Measurements from ENCODE around the gene COLGALT1.

Gene COLGALT1

DNA sequence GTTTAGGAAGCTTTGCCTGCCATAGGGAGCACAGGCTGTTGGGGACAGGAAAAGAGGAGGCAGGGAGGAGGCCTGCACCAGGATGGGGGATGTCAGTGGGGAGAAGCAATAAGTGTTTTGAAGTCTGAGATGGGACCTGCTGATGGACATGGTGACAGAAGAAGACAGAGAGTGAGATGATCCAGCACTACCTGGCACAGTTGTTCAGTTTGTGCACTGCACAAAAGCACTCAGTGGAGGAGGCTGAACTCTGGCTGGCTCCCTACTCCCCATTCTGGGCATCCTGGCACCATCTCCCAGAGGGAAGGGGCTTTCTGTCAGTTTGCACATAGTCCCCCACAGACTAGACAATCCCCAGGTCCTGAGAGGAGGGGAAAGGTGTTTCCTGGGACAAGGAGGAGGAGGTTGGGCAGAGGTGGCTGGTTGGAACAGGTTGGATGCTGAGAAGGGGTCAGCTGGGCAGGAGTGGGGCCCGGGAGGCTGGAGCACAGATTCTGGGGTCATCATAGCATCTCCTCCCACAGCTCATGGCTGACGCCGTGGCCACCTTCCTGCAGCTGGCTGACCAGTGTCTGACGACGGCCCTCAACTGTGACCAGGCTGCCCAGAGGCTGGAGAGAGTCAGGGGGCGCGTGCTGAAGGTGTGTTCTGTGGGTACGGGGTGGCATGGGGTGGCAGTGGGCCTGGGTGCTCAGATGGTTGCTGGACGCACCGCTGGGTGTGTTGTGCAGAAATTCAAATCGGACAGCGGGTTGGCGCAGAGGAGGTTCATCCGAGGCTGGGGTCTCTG, 12.5 kb upstream of the COLGALT1 start:
- H3K27me3 ChIP-seq (ENCODE audit: insufficient read depth, poor library complexity, severe bottlenecking) = no peaks in the 10 kb centered on the region
- TF ChIP-seq GABPA (IDR thresholded peaks at IDR 0.05; ENCODE audit: low read depth) = no peak
- TF ChIP-seq, protein P1, sequence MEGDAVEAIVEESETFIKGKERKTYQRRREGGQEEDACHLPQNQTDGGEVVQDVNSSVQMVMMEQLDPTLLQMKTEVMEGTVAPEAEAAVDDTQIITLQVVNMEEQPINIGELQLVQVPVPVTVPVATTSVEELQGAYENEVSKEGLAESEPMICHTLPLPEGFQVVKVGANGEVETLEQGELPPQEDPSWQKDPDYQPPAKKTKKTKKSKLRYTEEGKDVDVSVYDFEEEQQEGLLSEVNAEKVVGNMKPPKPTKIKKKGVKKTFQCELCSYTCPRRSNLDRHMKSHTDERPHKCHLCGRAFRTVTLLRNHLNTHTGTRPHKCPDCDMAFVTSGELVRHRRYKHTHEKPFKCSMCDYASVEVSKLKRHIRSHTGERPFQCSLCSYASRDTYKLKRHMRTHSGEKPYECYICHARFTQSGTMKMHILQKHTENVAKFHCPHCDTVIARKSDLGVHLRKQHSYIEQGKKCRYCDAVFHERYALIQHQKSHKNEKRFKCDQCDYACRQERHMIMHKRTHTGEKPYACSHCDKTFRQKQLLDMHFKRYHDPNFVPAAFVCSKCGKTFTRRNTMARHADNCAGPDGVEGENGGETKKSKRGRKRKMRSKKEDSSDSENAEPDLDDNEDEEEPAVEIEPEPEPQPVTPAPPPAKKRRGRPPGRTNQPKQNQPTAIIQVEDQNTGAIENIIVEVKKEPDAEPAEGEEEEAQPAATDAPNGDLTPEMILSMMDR (IDR thresholded peaks at IDR 0.05; ENCODE audit: insufficient read depth, low read length) = no peak
- no peak for TF ChIP-seq REST (IDR thresholded peaks at IDR 0.05; ENCODE audit: insufficient replicate concordance, low read depth)
- no peak for TF ChIP-seq SPI1 (IDR thresholded peaks at IDR 0.05; ENCODE audit: borderline replicate concordance, low read depth)
- TF ChIP-seq POLR2AphosphoS5 (IDR thresholded peaks at IDR 0.05; ENCODE audit: low read depth) = no peak
- no peak overlapping the region for H3K4me3 ChIP-seq (replicated peaks; ENCODE audit: insufficient read depth, low read length)
- no peak for DNase-seq (ENCODE audit: low read depth in 1 of 2, low spot score in 1 of 2)
- no peak overlapping the region for H3K27ac ChIP-seq (replicated peaks)

GRCh38 chr19:17543986-17544385, 11.5 kb upstream of the COLGALT1 start:
- TF ChIP-seq GABPA (IDR thresholded peaks at IDR 0.05; ENCODE audit: low read depth) (no peak), POLR2AphosphoS5 (IDR thresholded peaks at IDR 0.05; ENCODE audit: low read depth) (no peak), REST (IDR thresholded peaks at IDR 0.05; ENCODE audit: insufficient replicate concordance, low read depth) (no peak), SPI1 (IDR thresholded peaks at IDR 0.05; ENCODE audit: borderline replicate concordance, low read depth) (no peak)
- TF ChIP-seq, protein P1 (IDR thresholded peaks at IDR 0.05; ENCODE audit: insufficient read depth, low read length) = no peak
- Histone ChIP-seq H3K27me3 (ENCODE audit: insufficient read depth, poor library complexity, severe bottlenecking) (no peaks in the 10 kb centered on the region), H3K27ac (replicated peaks) (no peak overlapping the region)

DNA sequence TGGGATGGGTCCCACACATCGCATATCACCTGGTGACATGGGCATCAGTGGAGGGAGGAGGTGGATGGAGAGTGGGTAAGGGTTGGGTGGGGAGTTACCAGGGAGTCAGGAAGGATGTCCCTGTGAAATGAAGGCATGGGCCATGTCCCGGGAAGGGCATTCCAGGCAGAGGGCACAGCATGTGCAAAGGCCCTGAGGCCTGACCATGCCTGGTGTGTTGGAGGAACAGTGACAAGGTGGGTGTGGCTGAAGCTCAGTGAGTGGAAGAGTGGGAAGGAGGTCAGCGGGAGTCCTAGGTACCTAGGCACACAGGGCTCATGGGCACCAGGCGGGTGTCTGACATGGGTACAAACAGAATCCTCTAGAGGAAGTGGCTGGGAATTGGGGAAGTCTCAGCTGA, 11.0 kb upstream of the COLGALT1 start:
- no peak for TF ChIP-seq GABPA (IDR thresholded peaks at IDR 0.05; ENCODE audit: low read depth)
- peak; percentile 12; the same call in 1 of the 2 replicates for TF ChIP-seq SPI1 (IDR thresholded peaks at IDR 0.05; ENCODE audit: borderline replicate concordance, low read depth)
- H3K27me3 ChIP-seq (ENCODE audit: insufficient read depth, poor library complexity, severe bottlenecking) = no peaks in the 10 kb centered on the region
- H3K4me3 ChIP-seq (replicated peaks; ENCODE audit: insufficient read depth, low read length) = no peak overlapping the region
- H3K27ac ChIP-seq (replicated peaks) = no peak overlapping the region
- no peak for DNase-seq (ENCODE audit: low read depth in 1 of 2, low spot score in 1 of 2)

More at GRCh38 chr19:17543986-17544385, 11.5 kb upstream of the COLGALT1 start:
- no peak for DNase-seq (ENCODE audit: low read depth in 1 of 2, low spot score in 1 of 2)
- H3K4me3 ChIP-seq (replicated peaks; ENCODE audit: insufficient read depth, low read length) = no peak overlapping the region

DNA sequence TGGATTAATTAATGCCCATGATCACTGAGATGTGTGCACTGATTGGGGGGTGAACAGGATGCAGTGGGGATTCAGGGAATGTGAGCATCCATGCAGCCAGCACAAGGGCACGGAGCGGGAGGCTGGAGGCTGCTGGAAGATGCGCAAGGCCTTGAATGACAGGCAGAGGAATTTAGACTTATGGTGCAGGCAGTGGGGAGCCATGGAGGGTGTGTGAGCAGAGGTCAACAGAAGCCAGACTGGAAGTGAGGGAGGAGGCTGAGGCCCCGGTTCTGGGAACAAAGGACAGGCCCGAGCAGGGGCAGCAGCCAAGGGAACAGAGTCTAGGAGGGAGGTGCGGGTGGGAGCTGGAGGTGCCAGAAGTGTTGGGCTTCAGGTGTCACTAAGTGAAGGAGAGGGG, 7.3 kb upstream of the COLGALT1 start:
- TF ChIP-seq POLR2AphosphoS5 (IDR thresholded peaks at IDR 0.05; ENCODE audit: low read depth) (no peak), GABPA (IDR thresholded peaks at IDR 0.05; ENCODE audit: low read depth) (no peak), SPI1 (IDR thresholded peaks at IDR 0.05; ENCODE audit: borderline replicate concordance, low read depth) (no peak)
- TF ChIP-seq, protein P1 (IDR thresholded peaks at IDR 0.05; ENCODE audit: insufficient read depth, low read length) = no peak
- H3K4me3 ChIP-seq (replicated peaks; ENCODE audit: insufficient read depth, low read length) = no peak overlapping the region
- no peak for DNase-seq (ENCODE audit: low read depth in 1 of 2, low spot score in 1 of 2)
- H3K27ac ChIP-seq (replicated peaks) = no peak overlapping the region
- no peaks in the 10 kb centered on the region for H3K27me3 ChIP-seq (ENCODE audit: insufficient read depth, poor library complexity, severe bottlenecking)

All from HL-60 (cell line).